Spleen (tissue), 11 donors: ENCODE measurements around the gene OCLN. TPM values are rescaled to one million over a fixed set of nuclear protein-coding genes. Genes with fewer than 3 reads are reported as not detected.

Experiments used
- DNase-seq: peaks from one replicate; pipeline ENCODE4 v3.0.0-alpha.2; 2020
- H3K27ac ChIP-seq, 8 donors: fragments of 200-600 bp; sonication (generic) in 7 of 8; 1 replicate in 4 of 8; 2 replicates in 4 of 8; pipeline versions ENCODE4 v1.5.0 to v1.8.0; 2016 to 2021; ENCODE audit warnings: inconsistent platforms in 4 of 8, mild to moderate bottlenecking in 4 of 8, moderate library complexity in 1 of 8
- H3K27me3 ChIP-seq, 7 donors: fragments of 200-600 bp; sonication (generic) in 6 of 7; replicated peaks in 1 of 7; 1 replicate in 4 of 7; 2 replicates in 3 of 7; pipeline versions ENCODE4 v1.5.0 to v1.8.0; 2016 to 2021; ENCODE audit warnings: inconsistent platforms in 3 of 7, mild to moderate bottlenecking in 1 of 7
- H3K36me3 ChIP-seq, 6 donors: fragments of 200-600 bp; sonication (generic) in 5 of 6; 1 replicate in 4 of 6; 2 replicates in 2 of 6; pipeline versions ENCODE4 v1.5.0 to v1.8.0; 2016 to 2021; ENCODE audit warnings: inconsistent platforms in 2 of 6
- H3K4me1 ChIP-seq, 6 donors: fragments of 200-600 bp; sonication (generic) in 5 of 6; 1 replicate in 3 of 6; 2 replicates in 3 of 6; pipeline versions ENCODE4 v1.5.0 to v1.8.0; 2016 to 2021; ENCODE audit warnings: inconsistent platforms in 3 of 6
- H3K4me3 ChIP-seq, 8 donors: fragments of 200-600 bp; sonication (generic) in 7 of 8; 1 replicate in 4 of 8; 2 replicates in 4 of 8; pipeline versions ENCODE4 v1.5.0 to v1.8.0; 2016 to 2021; ENCODE audit warnings: inconsistent platforms in 4 of 8, mild to moderate bottlenecking in 4 of 8, moderate library complexity in 2 of 8
- H3K9me3 ChIP-seq, 8 donors: fragments of 200-600 bp; sonication (generic) in 7 of 8; 1 replicate in 4 of 8; 2 replicates in 4 of 8; pipeline versions ENCODE4 v1.5.0 to v1.8.0; 2016 to 2021; ENCODE audit warnings: inconsistent platforms in 4 of 8
- CTCF ChIP-seq, 11 experiments: fragments of 200-600 bp in 7 of 11; fragments of 450-650 bp in 4 of 11; sonication (generic) in 4 of 11; IDR thresholded peaks in 8 of 11; conservative IDR thresholded peaks in 3 of 11; 1 replicate in 7 of 11; 2 replicates in 4 of 11; pipeline versions ENCODE4 v1.4.0 to v1.8.0; 2016 to 2021; ENCODE audit warnings: antibody characterized with exemption in 11 of 11, inconsistent platforms in 4 of 11, mild to moderate bottlenecking in 1 of 11
- POLR2A ChIP-seq, 3 donors: fragments of 450-650 bp; IDR thresholded peaks; one replicate each; pipeline ENCODE4 v1.5.1; 2017; ENCODE audit warnings: antibody characterized with exemption in 3 of 3, mild to moderate bottlenecking in 1 of 3
- POLR2AphosphoS5 ChIP-seq, 3 donors: sonication (generic); formaldehyde crosslinking; IDR thresholded peaks; one replicate each; pipeline ENCODE4 v1.5.1; 2017; ENCODE audit warnings: antibody characterized with exemption in 3 of 3
- WGBS, 5 donors: extraction: QIAGEN DNeasy Blood & Tissue Kit in 3 of 5; methylation state at CpG; one replicate each; pipeline versions ENCODE4 v1.1.5 to v1.1.7; 2013 to 2018; 5-methylcytosine and 5-hydroxymethylcytosine counted together
- intact Hi-C: fragments of 100-400 bp; cut with DNase I; formaldehyde crosslinking; loops from one replicate; pipeline ENCODE4 v1.15.0; 2023; ENCODE audit warnings: low total_unique reads
- polyA plus RNA-seq, 3 donors: library from polyadenylated mRNA; stranded (reverse); fragments of 200-250 nt; gene quantifications; one replicate each; pipeline ENCODE4 v1.2.1, GENCODE V29; 2013
- total RNA-seq, 7 donors: library from RNA; depleted of rRNA in 3 of 7; stranded (reverse); fragments of >200 nt in 3 of 7; fragmentation: NEBNext Ultra II Directional in 4 of 7; extraction: Animal tissue kit (Norgen Biotek cat#: 25700) in 4 of 7; gene quantifications; one replicate each; pipeline versions ENCODE4 v1.1.0 to v1.2.1, GENCODE V29; 2016 to 2021
- donor health status: healthy with polysubstance abuse.
- donor health status: DM: no; HTN: no; CAD: no; lungs with moderate emphysema.
- donor health status: DM: no; HTN: no; CAD: no.
- donor health status: Bipolar disorder and iron deficiency.
- donor health status: healthy.
- donor health status: DM: no; HTN: no; CAD: no.
- donor health status: DM: yes; HTN: yes; CAD: no.

OCLN gene
- total and polyA plus RNA-seq, 10 donors = 0.60 to 10.6 (median 3.0) TPM

GRCh38 chr5:69527128-69527770 lies 34.7 kb downstream of the OCLN start:
- Histone ChIP-seq H3K27ac (no peak overlapping the region), H3K4me1 (peaks cover 0 to 5% (median 0%) of the 10 kb centered on the region in 6 donors), H3K4me3 (no peak overlapping the region), H3K9me3 (no peaks in the 10 kb centered on the region), H3K36me3 (no peaks in the 10 kb centered on the region), H3K27me3 (no peaks in the 10 kb centered on the region)
- 80 to 96% (median 88%) methylated on average over 7 of the region's 7 CpGs for WGBS, 5 donors
- no peak for DNase-seq
- intact Hi-C loops = no loop called here
- TF ChIP-seq POLR2A (IDR thresholded peaks at IDR 0.05) (no peak), CTCF (IDR thresholded peaks at IDR 0.05 in 8 of 11, conservative IDR thresholded peaks at IDR 0.05 in 3 of 11) (no peak), POLR2AphosphoS5 (IDR thresholded peaks at IDR 0.05) (no peak)

- WGBS, 5 donors = 64 to 89% (median 76%) methylated on average over 5 of the region's 5 CpGs
- Histone ChIP-seq H3K36me3 (no peaks in the 10 kb centered on the region), H3K4me1 (peaks cover 0 to 5% (median 0%) of the 10 kb centered on the region in 6 donors), H3K4me3 (no peak overlapping the region), H3K27ac (no peak overlapping the region), H3K9me3 (no peaks in the 10 kb centered on the region), H3K27me3 (no peaks in the 10 kb centered on the region)
- intact Hi-C loops = no loop called here
- TF ChIP-seq POLR2A (IDR thresholded peaks at IDR 0.05) (no peak), POLR2AphosphoS5 (IDR thresholded peaks at IDR 0.05) (no peak), CTCF (IDR thresholded peaks at IDR 0.05 in 8 of 11, conservative IDR thresholded peaks at IDR 0.05 in 3 of 11) (no peak)
- DNase-seq = no peak
These were observed 35.4 kb downstream of the OCLN start for GRCh38 chr5:69528035-69528434.

- H3K27me3 ChIP-seq = no peaks in the 10 kb centered on the region
- no peak for TF ChIP-seq POLR2A (IDR thresholded peaks at IDR 0.05)
- no peak for TF ChIP-seq POLR2AphosphoS5 (IDR thresholded peaks at IDR 0.05)
- TF ChIP-seq CTCF (IDR thresholded peaks at IDR 0.05 in 8 of 11, conservative IDR thresholded peaks at IDR 0.05 in 3 of 11) = no peak
- intact Hi-C loops = no loop called here
- no peak overlapping the region for H3K27ac ChIP-seq
- H3K36me3 ChIP-seq = no peaks in the 10 kb centered on the region
- WGBS, 5 donors = 86 to 92% (median 91%) methylated on average over 4 of the region's 4 CpGs
- H3K9me3 ChIP-seq = no peaks in the 10 kb centered on the region
- no peak overlapping the region for H3K4me3 ChIP-seq
- no peak for DNase-seq
- peaks cover 0 to 5% (median 0%) of the 10 kb centered on the region in 6 donors for H3K4me1 ChIP-seq
These were observed 36.0 kb downstream of the OCLN start for GRCh38 chr5:69528609-69529008.

GRCh38 chr5:69530561-69531405 lies 38.2 kb downstream of the OCLN start:
- H3K4me1 ChIP-seq = peaks cover 0 to 5% (median 0%) of the 10 kb centered on the region in 6 donors
- intact Hi-C loops = no loop called here
- H3K4me3 ChIP-seq = no peak overlapping the region
- no peak for TF ChIP-seq POLR2AphosphoS5 (IDR thresholded peaks at IDR 0.05)
- TF ChIP-seq POLR2A (IDR thresholded peaks at IDR 0.05) = no peak
- TF ChIP-seq CTCF (IDR thresholded peaks at IDR 0.05 in 8 of 11, conservative IDR thresholded peaks at IDR 0.05 in 3 of 11) = no peak
- no peak overlapping the region for H3K27ac ChIP-seq
- 57 to 76% (median 63%) methylated on average over 7 of the region's 7 CpGs for WGBS, 5 donors
- no peaks in the 10 kb centered on the region for H3K27me3 ChIP-seq
- no peaks in the 10 kb centered on the region for H3K9me3 ChIP-seq
- H3K36me3 ChIP-seq = no peaks in the 10 kb centered on the region
- DNase-seq = no peak
